Skeletal muscle tissue (tissue), 4 donors: ENCODE results near the gene OCEL1. TPM values are rescaled to one million over a fixed set of nuclear protein-coding genes. Genes with fewer than 3 reads are reported as not detected.

ENCODE experiments used
- H3K27ac ChIP-seq: one replicate; pipeline ENCODE4 v1.7.0; 2013; ENCODE audit warnings: mild to moderate bottlenecking, low read depth, low read length, inconsistent platforms
- H3K27me3 ChIP-seq, 3 donors: one replicate each; pipeline ENCODE4 v1.7.0; 2013; ENCODE audit warnings: low read length in 3 of 3; ENCODE audit not compliant: control insufficient read depth in 3 of 3, insufficient read depth in 3 of 3
- H3K36me3 ChIP-seq, 3 donors: one replicate each; pipeline ENCODE4 v1.7.0; 2013; ENCODE audit warnings: low read length in 3 of 3; ENCODE audit not compliant: control insufficient read depth in 3 of 3, insufficient read depth in 3 of 3
- H3K4me1 ChIP-seq, 3 donors: one replicate each; pipeline ENCODE4 v1.7.0; 2013; ENCODE audit warnings: low read length in 3 of 3, mild to moderate bottlenecking in 3 of 3; ENCODE audit not compliant: control insufficient read depth in 3 of 3, insufficient read depth in 3 of 3
- H3K4me3 ChIP-seq, 3 donors: one replicate each; pipeline ENCODE4 v1.7.0; 2013; ENCODE audit warnings: low read length in 3 of 3
- H3K9ac ChIP-seq, 3 donors: one replicate each; pipeline ENCODE4 v1.7.0; 2013; ENCODE audit warnings: low read length in 3 of 3, mild to moderate bottlenecking in 3 of 3, moderate library complexity in 2 of 3, low read depth in 1 of 3
- H3K9me3 ChIP-seq, 3 donors: one replicate each; pipeline ENCODE4 v1.7.0; 2013; ENCODE audit warnings: low read length in 3 of 3; ENCODE audit not compliant: control insufficient read depth in 3 of 3
- total RNA-seq: library from RNA; depleted of rRNA; stranded (reverse); fragments of >200 nt; gene quantifications from one replicate; pipeline ENCODE4 v1.2.3, GENCODE V29; 2014
- donor health status: Osteomylitis.

The OCEL1 gene
- total RNA-seq, 1 donor from 2014 or later: 4.7 TPM

DNA sequence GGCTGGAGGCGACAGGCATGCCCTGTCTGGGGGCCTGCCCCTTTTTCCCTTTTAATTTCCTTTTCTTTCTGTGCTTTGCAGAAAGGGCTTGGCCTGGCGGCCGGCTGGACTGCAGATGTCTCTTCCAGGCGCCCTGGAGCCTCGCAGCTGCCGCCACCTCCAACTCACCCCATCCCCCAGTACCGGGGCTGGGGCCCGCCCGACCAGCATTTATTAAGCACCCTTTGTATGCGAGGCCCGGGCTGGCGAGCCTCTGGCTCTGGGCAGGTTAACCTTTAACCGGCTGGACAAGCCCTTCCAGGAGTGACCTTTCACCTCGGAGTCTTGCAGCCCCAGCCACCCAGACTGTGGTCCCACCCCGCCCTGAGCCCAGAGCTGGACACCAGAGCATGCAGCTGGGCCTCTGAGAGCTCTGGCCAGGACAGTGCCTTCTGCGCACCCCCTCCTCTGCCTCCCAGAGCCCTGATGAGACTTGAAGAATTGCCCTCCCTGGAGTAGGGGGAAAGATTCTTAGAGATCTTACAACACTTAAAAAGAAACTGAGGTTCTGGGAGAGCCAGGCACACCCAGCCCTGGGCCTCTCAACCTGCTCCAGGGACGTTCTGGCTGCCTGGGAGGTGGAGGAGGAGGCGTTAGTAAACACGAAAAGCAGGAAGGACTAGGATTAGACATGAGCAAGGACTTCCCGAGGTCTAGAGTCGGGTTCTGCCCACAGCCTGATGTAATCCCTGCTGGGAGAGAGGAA lies 20.8 kb downstream of the OCEL1 start:
- H3K27ac ChIP-seq: peak overlapping the region; percentile 72
- H3K9me3 ChIP-seq: no peaks in the 10 kb centered on the region
- peak overlapping the region in 2 of 3 donors; percentile 70 to 83 for H3K9ac ChIP-seq
- peak overlapping the region; percentile 66 to 75 (median 69) for H3K4me3 ChIP-seq
- H3K36me3 ChIP-seq: peaks cover 0 to 3% (median 0%) of the 10 kb centered on the region in 3 donors
- peaks cover 0 to 5% (median 0%) of the 10 kb centered on the region in 3 donors for H3K27me3 ChIP-seq
- peaks cover 14 to 43% (median 36%) of the 10 kb centered on the region in 3 donors for H3K4me1 ChIP-seq

DNA sequence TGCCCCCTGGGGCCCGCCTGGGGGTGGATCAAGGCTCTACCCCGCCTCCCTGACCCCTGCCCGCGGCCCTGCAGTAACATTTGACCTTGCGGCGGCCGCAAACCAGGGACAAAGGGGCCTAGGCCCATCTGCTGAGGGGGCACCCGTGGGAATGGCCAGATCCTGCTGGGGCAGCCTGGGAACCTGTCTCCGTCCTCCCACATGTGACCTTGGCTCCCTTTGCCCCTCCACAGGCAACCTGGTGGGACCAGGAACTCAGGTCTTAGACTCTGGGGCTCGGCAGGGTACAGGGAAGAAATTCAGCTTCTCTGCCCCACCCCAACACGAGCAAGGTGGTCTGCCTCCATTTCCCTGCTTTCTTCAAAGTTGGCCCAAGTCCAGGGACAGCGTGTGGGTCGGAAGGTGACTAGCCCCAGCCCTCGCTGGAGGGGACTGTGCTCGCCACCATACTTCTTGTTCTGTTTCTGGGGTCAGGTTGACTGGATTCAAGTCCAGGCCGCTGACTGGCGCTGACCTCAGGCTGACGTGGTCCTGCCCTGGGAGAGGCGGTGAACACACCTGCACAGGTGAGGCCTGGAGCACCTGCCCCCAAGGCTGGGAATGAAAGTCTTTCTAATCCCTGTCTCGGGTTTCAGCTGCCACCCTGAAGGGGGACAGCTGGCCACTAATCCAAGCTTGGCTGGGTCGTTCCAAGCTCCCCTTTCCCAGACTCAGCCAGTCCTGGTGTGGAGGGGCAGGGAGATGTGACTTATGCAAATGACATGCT lies 22.2 kb downstream of the OCEL1 start:
- no peak overlapping the region for H3K27ac ChIP-seq

DNA sequence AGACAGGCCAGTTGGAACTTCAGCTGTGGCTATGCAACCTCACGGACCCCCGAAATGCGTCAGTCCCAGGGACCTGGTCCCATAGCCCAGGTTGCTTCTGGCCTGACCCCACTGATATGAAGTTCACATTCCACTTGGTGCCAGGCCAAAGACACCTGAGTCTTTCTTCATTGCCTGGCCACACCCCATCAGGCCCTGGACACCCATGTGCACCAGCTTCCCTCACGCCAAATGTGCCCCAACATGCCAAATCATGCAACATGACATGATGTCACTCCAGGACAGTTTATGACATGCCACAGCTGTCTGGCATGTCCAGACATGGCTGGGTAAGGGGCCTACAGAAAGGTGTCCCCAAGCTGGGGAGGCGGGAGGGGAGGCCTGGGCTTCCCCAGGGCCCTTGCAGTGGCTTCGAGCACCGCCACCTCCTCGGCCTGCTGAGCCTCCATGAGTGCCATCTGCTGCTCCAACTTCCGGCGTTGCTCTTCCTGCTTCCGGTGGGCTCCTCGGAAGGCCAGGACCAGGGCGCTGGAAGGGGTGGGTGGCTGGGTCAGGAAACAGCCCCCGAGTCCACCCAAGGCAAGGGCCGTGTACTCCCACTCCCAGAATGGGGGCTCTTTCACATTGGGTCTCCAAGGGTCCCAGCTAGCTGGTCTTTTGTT lies 24.0 kb downstream of the OCEL1 start:
- Histone ChIP-seq H3K4me3 (no peak overlapping the region), H3K4me1 (peaks cover 0 to 16% (median 16%) of the 10 kb centered on the region in 3 donors), H3K9ac (no peak overlapping the region), H3K9me3 (no peaks in the 10 kb centered on the region), H3K36me3 (peaks cover 0 to 3% (median 0%) of the 10 kb centered on the region in 3 donors), H3K27me3 (peaks cover 0 to 8% (median 0%) of the 10 kb centered on the region in 3 donors), H3K27ac (no peak overlapping the region)

More for the DNA sequence above, 22.2 kb downstream of the OCEL1 start:
- H3K27me3 ChIP-seq: peaks cover 0 to 6% (median 0%) of the 10 kb centered on the region in 3 donors
- no peak overlapping the region for H3K9ac ChIP-seq
- no peak overlapping the region for H3K4me3 ChIP-seq
- peaks cover 7 to 32% (median 26%) of the 10 kb centered on the region in 3 donors for H3K4me1 ChIP-seq
- no peaks in the 10 kb centered on the region for H3K9me3 ChIP-seq
- peaks cover 0 to 3% (median 0%) of the 10 kb centered on the region in 3 donors for H3K36me3 ChIP-seq

DNA sequence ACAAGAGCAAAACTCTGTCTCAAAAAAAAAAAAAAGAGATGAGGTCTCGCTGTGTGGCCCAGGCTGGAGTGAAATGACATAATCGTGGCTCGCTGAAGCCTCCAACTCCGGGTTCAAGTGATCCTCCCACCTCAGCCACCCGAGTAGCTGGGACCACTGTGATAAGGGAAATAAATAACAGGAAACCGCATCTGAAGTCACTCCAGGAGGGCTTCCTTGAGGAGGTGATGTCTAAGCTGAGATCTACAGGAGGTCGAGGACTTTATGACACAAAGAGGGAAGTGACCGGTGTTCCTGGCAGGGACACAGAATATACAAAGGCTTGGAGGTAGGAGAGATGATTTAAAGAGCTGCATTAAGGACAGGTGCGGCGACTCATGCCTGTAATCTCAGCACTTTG lies 28.6 kb downstream of the OCEL1 start:
- no peaks in the 10 kb centered on the region for H3K9me3 ChIP-seq
- peaks cover 0 to 8% (median 3%) of the 10 kb centered on the region in 3 donors for H3K27me3 ChIP-seq
- no peaks in the 10 kb centered on the region for H3K4me1 ChIP-seq
- H3K4me3 ChIP-seq: no peak overlapping the region
- H3K9ac ChIP-seq: no peak overlapping the region
- peaks cover 0 to 6% (median 4%) of the 10 kb centered on the region in 3 donors for H3K36me3 ChIP-seq
- H3K27ac ChIP-seq: no peak overlapping the region

DNA sequence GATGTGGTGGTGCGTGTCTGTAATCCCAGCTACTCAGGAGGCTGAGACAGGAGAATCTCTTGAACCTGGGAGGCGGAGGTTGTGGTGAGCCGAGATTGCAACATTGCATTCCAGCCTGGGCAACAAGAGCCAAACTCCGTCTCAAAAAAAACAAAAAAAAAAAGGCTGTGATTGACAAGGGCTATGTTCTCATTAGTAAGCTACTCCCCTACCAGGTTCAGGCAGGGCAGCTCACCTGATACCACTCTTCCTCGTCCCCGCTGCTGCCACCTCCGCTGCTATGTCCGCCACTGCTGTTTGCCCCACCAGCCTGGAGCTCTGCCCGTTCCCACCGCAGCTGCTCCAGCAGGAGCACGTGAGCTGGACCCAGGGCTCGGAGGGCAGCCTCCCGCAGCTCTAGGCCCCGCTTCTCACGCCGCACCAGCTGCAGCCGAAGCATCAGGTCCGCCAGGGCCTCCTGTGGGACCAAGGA lies 29.2 kb downstream of the OCEL1 start:
- no peak overlapping the region for H3K27ac ChIP-seq
- H3K9me3 ChIP-seq: no peaks in the 10 kb centered on the region
- H3K36me3 ChIP-seq: peaks cover 0 to 6% (median 4%) of the 10 kb centered on the region in 3 donors

DNA sequence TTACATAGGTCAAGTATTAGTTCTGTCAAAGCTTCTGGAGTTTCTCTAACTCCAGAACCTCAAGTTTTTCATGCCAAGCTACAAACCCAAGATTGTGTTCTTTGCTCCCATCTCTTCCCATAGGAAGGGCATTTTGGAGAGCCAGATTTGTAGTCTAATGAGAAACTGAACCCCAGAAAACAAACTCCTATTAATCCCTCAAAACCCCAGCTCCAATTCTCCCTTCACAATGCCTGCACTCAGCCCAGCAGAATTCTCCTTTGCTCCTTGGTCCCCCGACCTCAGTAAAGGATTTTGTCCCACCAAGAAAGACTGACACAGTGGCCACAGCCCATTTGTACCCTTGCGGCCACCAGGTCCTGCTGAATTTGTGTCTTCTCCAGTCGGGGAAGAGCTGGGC lies 30.1 kb downstream of the OCEL1 start:
- Histone ChIP-seq H3K4me1 (peaks cover 0 to 7% (median 2%) of the 10 kb centered on the region in 3 donors), H3K36me3 (peaks cover 0 to 6% (median 4%) of the 10 kb centered on the region in 3 donors), H3K9ac (no peak overlapping the region), H3K9me3 (no peaks in the 10 kb centered on the region), H3K4me3 (no peak overlapping the region), H3K27me3 (peaks cover 0 to 8% (median 3%) of the 10 kb centered on the region in 3 donors), H3K27ac (no peak overlapping the region)

More for the DNA sequence above, 29.2 kb downstream of the OCEL1 start:
- peaks cover 0 to 8% (median 3%) of the 10 kb centered on the region in 3 donors for H3K27me3 ChIP-seq
- no peak overlapping the region for H3K9ac ChIP-seq
- no peak overlapping the region for H3K4me3 ChIP-seq
- no peaks in the 10 kb centered on the region for H3K4me1 ChIP-seq

DNA sequence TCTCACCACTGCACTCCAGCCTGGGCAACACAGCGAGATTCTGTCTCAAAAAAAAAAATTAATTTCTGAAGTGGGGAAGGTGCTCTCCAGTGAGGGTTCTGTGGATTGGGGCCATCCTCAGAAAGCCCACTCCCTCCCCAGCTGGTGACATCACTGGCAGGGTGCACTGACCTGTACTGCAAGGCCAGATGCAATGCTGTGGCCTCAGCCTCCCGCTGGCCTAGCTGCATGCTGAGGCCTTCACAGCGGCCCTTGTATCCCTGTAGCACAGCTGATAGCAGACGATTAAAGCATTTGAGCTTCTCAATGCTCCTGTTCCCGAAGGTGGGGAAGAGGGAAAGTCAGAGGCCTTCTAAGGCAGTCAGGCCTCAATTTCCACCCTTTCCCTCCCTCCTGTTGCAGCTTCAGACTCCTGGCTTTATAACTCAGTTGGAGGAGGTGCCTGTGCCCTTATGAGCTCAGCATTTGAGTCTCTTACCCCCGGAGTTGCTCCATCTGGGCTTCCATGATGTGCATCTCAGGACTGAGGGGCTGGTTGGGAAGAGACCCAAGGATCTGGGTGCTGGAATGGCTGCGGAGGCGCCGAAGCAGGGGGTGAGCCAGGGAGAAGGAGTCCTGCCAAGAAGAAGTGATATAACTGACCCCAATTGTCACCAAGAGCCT lies 33.2 kb downstream of the OCEL1 start:
- Histone ChIP-seq H3K4me1 (peaks cover 0 to 7% (median 2%) of the 10 kb centered on the region in 3 donors), H3K9ac (no peak overlapping the region), H3K36me3 (peaks cover 0 to 4% (median 3%) of the 10 kb centered on the region in 3 donors), H3K27ac (no peak overlapping the region), H3K27me3 (peaks cover 0 to 3% (median 2%) of the 10 kb centered on the region in 3 donors), H3K4me3 (no peak overlapping the region), H3K9me3 (no peaks in the 10 kb centered on the region)

DNA sequence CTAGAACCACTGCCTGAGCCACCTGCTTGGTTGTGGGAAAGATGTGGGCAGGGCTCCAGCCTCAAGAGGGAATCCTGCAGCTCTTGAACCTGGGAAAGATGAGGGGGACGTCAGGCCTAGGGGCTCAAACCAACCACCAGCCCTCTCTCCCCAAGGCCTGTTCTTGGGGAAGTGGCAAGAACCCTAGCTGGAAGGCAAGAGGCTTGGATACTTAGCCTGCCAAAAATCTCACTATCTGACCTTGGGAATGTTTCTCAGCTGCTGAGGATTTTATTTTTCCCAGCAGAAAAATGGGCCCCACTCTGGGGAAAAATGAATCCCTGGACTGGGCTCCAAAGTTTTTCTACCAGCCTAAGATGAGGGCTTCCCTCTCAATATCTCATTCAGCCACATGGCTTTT lies 33.9 kb downstream of the OCEL1 start:
- H3K36me3 ChIP-seq: peaks cover 0 to 4% (median 3%) of the 10 kb centered on the region in 3 donors
- no peak overlapping the region for H3K27ac ChIP-seq
- no peak overlapping the region for H3K9ac ChIP-seq
- peaks cover 0 to 7% (median 2%) of the 10 kb centered on the region in 3 donors for H3K4me1 ChIP-seq
- no peaks in the 10 kb centered on the region for H3K9me3 ChIP-seq
- peaks cover 0 to 3% (median 0%) of the 10 kb centered on the region in 3 donors for H3K27me3 ChIP-seq
- H3K4me3 ChIP-seq: no peak overlapping the region

DNA sequence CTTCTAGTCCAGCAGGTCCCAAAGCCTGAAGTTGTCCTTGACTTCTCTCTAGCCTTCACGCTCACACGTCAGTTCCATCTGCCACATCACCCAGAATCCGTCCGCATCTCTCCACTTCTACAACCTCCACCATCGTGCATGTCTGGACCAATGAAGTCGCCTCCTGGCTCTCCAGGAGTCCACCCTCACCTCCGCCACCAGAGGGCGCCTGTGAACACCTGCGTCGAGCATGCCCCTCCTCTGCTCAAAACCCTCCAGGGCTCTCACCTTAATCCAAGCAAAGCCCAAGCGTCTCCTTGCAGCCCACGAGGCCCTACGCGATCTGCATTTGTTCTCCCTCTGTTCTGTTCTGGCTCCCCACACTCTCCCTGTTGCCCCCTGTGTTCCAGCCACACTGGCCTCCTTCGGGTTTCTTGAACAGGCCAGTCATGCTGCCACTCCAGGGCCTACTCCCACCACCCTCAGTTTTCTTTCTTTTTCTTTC lies 34.9 kb downstream of the OCEL1 start:
- Histone ChIP-seq H3K4me1 (peaks cover 0 to 7% (median 2%) of the 10 kb centered on the region in 3 donors), H3K9ac (peak overlapping the region in 1 of 3 donors; percentile 57), H3K9me3 (no peaks in the 10 kb centered on the region), H3K36me3 (peaks cover 0 to 4% (median 3%) of the 10 kb centered on the region in 3 donors), H3K27me3 (no peaks in the 10 kb centered on the region), H3K27ac (no peak overlapping the region), H3K4me3 (no peak overlapping the region)
